Upper lobe of left lung (tissue), 4 donors: ENCODE data around the gene KAT6B.

Experiments
- CTCF ChIP-seq, 6 experiments: fragments of 450-650 bp in 4 of 6; fragments of 200-600 bp in 2 of 6; sonication (generic) in 2 of 6; IDR thresholded peaks; one replicate each; pipeline ENCODE4 v1.5.1; 2016 to 2019; ENCODE audit warnings: antibody characterized with exemption in 6 of 6
- EP300 ChIP-seq, 4 donors: sonication (generic); formaldehyde crosslinking; IDR thresholded peaks; one replicate each; pipeline ENCODE4 v1.5.1; 2017; ENCODE audit warnings: antibody characterized with exemption in 4 of 4, control low read depth in 2 of 4

DNA sequence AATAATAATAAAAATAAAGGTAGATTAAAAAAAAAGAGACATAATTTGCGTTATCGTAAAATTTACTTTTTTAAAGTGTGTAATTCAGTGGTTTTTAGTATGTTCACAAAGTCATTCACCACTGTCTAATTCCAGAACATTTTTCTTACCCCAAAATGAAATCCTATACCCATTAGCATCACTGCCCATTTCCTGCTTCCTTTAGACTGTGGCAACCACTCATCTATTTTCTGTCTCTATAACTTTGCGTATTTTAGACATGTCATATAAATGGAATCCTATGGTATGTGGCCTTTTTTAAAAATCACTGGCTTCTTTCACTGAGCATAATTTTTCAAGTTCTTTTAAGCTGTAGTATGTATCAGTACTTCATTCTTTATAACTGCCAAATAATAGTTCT, 53.6 kb downstream of the KAT6B start:
- TF ChIP-seq CTCF (IDR thresholded peaks at IDR 0.05) (no peak), EP300 (IDR thresholded peaks at IDR 0.05) (no peak)
